DND-41 (cell line): ENCODE results near the gene C9orf85.

Experiments
- CTCF ChIP-seq: IDR thresholded peaks from 2 replicates; pipeline ENCODE4 v1.5.1; 2012; ENCODE audit warnings: borderline replicate concordance, low read length, moderate library complexity, mild to moderate bottlenecking; ENCODE audit not compliant: poor library complexity, severe bottlenecking; ENCODE audit errors: extremely low read depth
- EZH2 ChIP-seq: IDR thresholded peaks from 3 replicates; pipeline ENCODE4 v1.6.1; 2012; ENCODE audit warnings: borderline replicate concordance, low read depth, mild to moderate bottlenecking, moderate library complexity, low read length, inconsistent platforms; ENCODE audit not compliant: severe bottlenecking

GRCh38 chr9:71929791-71930440 lies 18.5 kb downstream of the C9orf85 start:
- no peak for TF ChIP-seq CTCF
- no peak for TF ChIP-seq EZH2
